HEK293T (cell line): ENCODE results near the gene SMC1A.

Experiments used
- CTCF ChIA-PET: fragments of 350-600 bp; formaldehyde crosslinking; extraction: SDS; loops from one replicate; lab custom pipeline; 2021; ENCODE audit warnings: antibody characterized with exemption, inconsistent platforms; lab: Yijun Ruan, JAX
- POLR2A ChIA-PET: fragments of 350-600 bp; formaldehyde crosslinking; extraction: SDS; loops from one replicate; lab custom pipeline; 2020; ENCODE audit warnings: antibody characterized with exemption, inconsistent platforms; lab: Yijun Ruan, JAX
- DNase-seq: peaks from one replicate; pipeline ENCODE4 v3.0.0; 2012; ENCODE audit warnings: mixed read lengths; ENCODE audit errors: extremely low spot score
- ARNT ChIP-seq: fragments of 450-650 bp; IDR thresholded peaks from 2 replicates; pipeline ENCODE4 v1.6.1; 2017; ENCODE audit warnings: mild to moderate bottlenecking
- BHLHE40 ChIP-seq: fragments of 450-650 bp; IDR thresholded peaks from 2 replicates; pipeline ENCODE4 v1.6.1; 2016; ENCODE audit warnings: mild to moderate bottlenecking, moderate library complexity, borderline replicate concordance
- CTBP1 ChIP-seq: fragments of 450-650 bp; IDR thresholded peaks from 2 replicates; pipeline ENCODE4 v1.6.1; 2016; ENCODE audit warnings: borderline replicate concordance
- ELF4 ChIP-seq: fragments of 450-650 bp; IDR thresholded peaks from 2 replicates; pipeline ENCODE4 v1.6.1; 2017; ENCODE audit warnings: antibody characterized with exemption
- FOXA1 ChIP-seq: fragments of 450-650 bp; IDR thresholded peaks from 2 replicates; pipeline ENCODE4 v1.6.1; 2016; ENCODE audit warnings: mild to moderate bottlenecking
- FOXK2 ChIP-seq: fragments of 450-650 bp; IDR thresholded peaks from 2 replicates; pipeline ENCODE4 v1.6.1; 2016; ENCODE audit warnings: mild to moderate bottlenecking
- FOXM1 ChIP-seq: fragments of 450-650 bp; IDR thresholded peaks from 2 replicates; pipeline ENCODE4 v1.6.1; 2017; ENCODE audit warnings: mild to moderate bottlenecking, borderline replicate concordance
- HDGF ChIP-seq: fragments of 450-650 bp; IDR thresholded peaks from 2 replicates; pipeline ENCODE4 v1.6.1; 2017; ENCODE audit warnings: antibody characterized with exemption, borderline replicate concordance
- L3MBTL2 ChIP-seq: fragments of 450-650 bp; conservative IDR thresholded peaks from 2 replicates; pipeline ENCODE4 v1.6.1; 2016; ENCODE audit warnings: mild to moderate bottlenecking
- LEF1 ChIP-seq: fragments of 450-650 bp; IDR thresholded peaks from 2 replicates; pipeline ENCODE4 v1.6.1; 2017; ENCODE audit warnings: mild to moderate bottlenecking, borderline replicate concordance
- NFRKB ChIP-seq: fragments of 450-650 bp; IDR thresholded peaks from 2 replicates; pipeline ENCODE4 v1.6.1; 2016; ENCODE audit warnings: mild to moderate bottlenecking, moderate library complexity
- PKNOX1 ChIP-seq: fragments of 450-650 bp; IDR thresholded peaks from 2 replicates; pipeline ENCODE4 v1.6.1; 2016
- SP1 ChIP-seq: fragments of 450-650 bp; IDR thresholded peaks from 2 replicates; pipeline ENCODE4 v1.6.1; 2017
- SUZ12 ChIP-seq: fragments of 450-650 bp; IDR thresholded peaks from 2 replicates; pipeline ENCODE4 v1.6.1; 2016; ENCODE audit warnings: mild to moderate bottlenecking
- TARDBP ChIP-seq: fragments of 450-650 bp; IDR thresholded peaks from 2 replicates; pipeline ENCODE4 v1.6.1; 2016
- ZNF384 ChIP-seq: fragments of 450-650 bp; IDR thresholded peaks from 2 replicates; pipeline ENCODE4 v1.6.1; 2016

Gene SMC1A

GRCh38 chrX:53435997-53436396 lies 13.5 kb upstream of the SMC1A start:
- ChIA-PET POLR2A (interaction anchor here (1.0 to 5.2 kb wide), 2 partner anchors 13 to 15 kb away, joined by 3 to 40 read pairs; partner anchors contain the start of genes RIBC1 and SMC1A), CTCF (interaction anchor here (0.5 to 2.4 kb wide), 10 partner anchors 9 to 417 kb away, joined by 3 to 8 read pairs (median 4); no protein-coding TSS in a partner anchor)
- peak; percentile 80 for DNase-seq
- TF ChIP-seq FOXK2 (no peak), SP1 (no peak), LEF1 (no peak), BHLHE40 (no peak), ARNT (no peak), FOXM1 (no peak), L3MBTL2 (no peak), NFRKB (no peak), FOXA1 (no peak), ELF4 (no peak), SUZ12 (no peak), PKNOX1 (no peak), TARDBP (no peak), ZNF384 (no peak), CTBP1 (no peak), HDGF (no peak)

- no peak for TF ChIP-seq ELF4
- TF ChIP-seq PKNOX1, result peak; percentile 19; the same call in 1 of the 2 replicates
- ChIA-PET POLR2A (interaction anchor here (0.6 to 5.2 kb wide), 5 partner anchors 9 to 37 kb away, joined by 3 to 40 read pairs (median 4); partner anchors contain the start of genes RIBC1 and SMC1A), CTCF (interaction anchor here (0.8 to 0.9 kb wide), 2 partner anchors 117 kb away, joined by 3 read pairs; no protein-coding TSS in a partner anchor)
- DNase-seq, result peak; percentile 87
Measured at GRCh38 chrX:53433651-53434639, 11.5 kb upstream of the SMC1A start, which contains the start of gene HSD17B10. Gene HSD17B10 (minus strand): TSS chrX:53434370. CDS start chrX:53434345, 25 bp downstream.

GRCh38 chrX:53430231-53430630 lies 7.8 kb upstream of the SMC1A start:
- ChIA-PET POLR2A (interaction anchor here (3.8 kb wide), 1 partner anchor 8 kb away, joined by 25 read pairs; the partner anchor contains the start of genes RIBC1 and SMC1A), CTCF (interaction anchor here (0.8 kb wide), 1 partner anchor 116 kb away, joined by 3 read pairs; no protein-coding TSS in a partner anchor)
- no peak for DNase-seq
- no peak for TF ChIP-seq CTBP1
- no peak for TF ChIP-seq NFRKB
- TF ChIP-seq HDGF, result no peak
- no peak for TF ChIP-seq SP1
- TF ChIP-seq BHLHE40, result no peak
- no peak for TF ChIP-seq ARNT
- no peak for TF ChIP-seq FOXK2
- TF ChIP-seq FOXA1, result no peak
- TF ChIP-seq TARDBP, result no peak
- no peak for TF ChIP-seq ZNF384
- TF ChIP-seq L3MBTL2, result no peak
- no peak for TF ChIP-seq FOXM1
- TF ChIP-seq PKNOX1, result no peak
- no peak for TF ChIP-seq LEF1
- TF ChIP-seq SUZ12, result no peak
- no peak for TF ChIP-seq ELF4

GRCh38 chrX:53429755-53430154 lies 7.3 kb upstream of the SMC1A start:
- DNase-seq, result no peak
- POLR2A ChIA-PET, result no interaction called here
- no peak for TF ChIP-seq ELF4
- no peak for TF ChIP-seq FOXM1
- TF ChIP-seq ZNF384, result no peak
- TF ChIP-seq FOXA1, result no peak
- TF ChIP-seq PKNOX1, result no peak
- no peak for TF ChIP-seq CTBP1
- no peak for TF ChIP-seq FOXK2
- TF ChIP-seq L3MBTL2, result no peak
- TF ChIP-seq TARDBP, result no peak
- no peak for TF ChIP-seq HDGF
- TF ChIP-seq SUZ12, result no peak
- TF ChIP-seq ARNT, result no peak
- TF ChIP-seq LEF1, result no peak
- no peak for TF ChIP-seq NFRKB
- CTCF ChIA-PET, result no interaction called here

GRCh38 chrX:53422861-53423306 lies 430 bp upstream of the SMC1A start, which contains the start of gene RIBC1:
Gene RIBC1 (plus strand): TSS chrX:53422873. CDS start chrX:53426277, 3,404 bp downstream.
- no peak for DNase-seq
- ChIA-PET POLR2A (interaction anchor here (0.6 to 2.7 kb wide), 26 partner anchors 9 to 263 kb away, joined by 3 to 40 read pairs (median 7); partner anchors contain the start of genes HSD17B10, HUWE1, IQSEC2 and KDM5C), CTCF (interaction anchor here (0.7 to 1.5 kb wide), 4 partner anchors 59 to 138 kb away, joined by 3 to 6 read pairs (median 4); no protein-coding TSS in a partner anchor)
- TF ChIP-seq ZNF384, result no peak
- TF ChIP-seq TARDBP, result no peak
- TF ChIP-seq LEF1, result no peak
- no peak for TF ChIP-seq HDGF
- TF ChIP-seq FOXK2, result 0 out of 2 replicates have a peak, but pooled peaks have one; percentile 39
- TF ChIP-seq BHLHE40, result no peak
